GOT3 (cell line): ENCODE data around the gene XXYLT1.
"Not testable (repeated sequence)": the region's sequence is repeated elsewhere in the genome, so short reads cannot be mapped to it uniquely, and the experiment has no call there.

ENCODE experiments used
- DNase-seq: peaks from one replicate; lab custom pipeline; 2025; ENCODE audit warnings: mixed read lengths; lab: John Stamatoyannopoulos, UW

Gene XXYLT1

GRCh38 chr3:195112361-195112791 is 158.6 kb downstream of the XXYLT1 start:
- DNase-seq = no peak

- DNase-seq = no peak
Observed at GRCh38 chr3:195111766-195112165, 159.2 kb downstream of the XXYLT1 start.

- DNase-seq = no peak
Observed at GRCh38 chr3:195111319-195111705, 159.6 kb downstream of the XXYLT1 start.

GRCh38 chr3:195110647-195111318 is 160.2 kb downstream of the XXYLT1 start:
- DNase-seq = no peak

GRCh38 chr3:195109098-195109657 is 161.8 kb downstream of the XXYLT1 start:
- no peak for DNase-seq

- no peak for DNase-seq
Observed at GRCh38 chr3:195107593-195107992, 163.4 kb downstream of the XXYLT1 start.

- DNase-seq = not testable (repeated sequence)
Observed at GRCh38 chr3:195107031-195107430, 163.9 kb downstream of the XXYLT1 start.

- no peak for DNase-seq
Observed at GRCh38 chr3:195106418-195106906, 164.5 kb downstream of the XXYLT1 start.

GRCh38 chr3:195105841-195106417 is 165.0 kb downstream of the XXYLT1 start:
- DNase-seq = no peak

- no peak for DNase-seq
Observed at GRCh38 chr3:195105389-195105788, 165.6 kb downstream of the XXYLT1 start.

- DNase-seq = no peak
Observed at GRCh38 chr3:195104340-195104739, 166.6 kb downstream of the XXYLT1 start.

- DNase-seq = no peak
Observed at GRCh38 chr3:195103623-195104022, 167.3 kb downstream of the XXYLT1 start.

GRCh38 chr3:195102609-195103467 is 168.1 kb downstream of the XXYLT1 start:
- DNase-seq = no peak

- DNase-seq = no peak
Observed at GRCh38 chr3:195101927-195102608, 168.9 kb downstream of the XXYLT1 start.

GRCh38 chr3:195101001-195101583 is 169.9 kb downstream of the XXYLT1 start:
- no peak for DNase-seq

- no peak for DNase-seq
Observed at GRCh38 chr3:195099951-195100785, 170.8 kb downstream of the XXYLT1 start.

- DNase-seq = no peak
Observed at GRCh38 chr3:195098741-195099525, 172.0 kb downstream of the XXYLT1 start.

- no peak for DNase-seq
Observed at GRCh38 chr3:195097331-195098255, 173.4 kb downstream of the XXYLT1 start.
